Coronary artery (tissue), 2 donors: ENCODE measurements around the gene RNF157.

Experiments
- DNase-seq: peaks from one replicate; pipeline ENCODE4 v3.0.0-alpha.2; 2017; ENCODE audit warnings: low spot score
- H3K27ac ChIP-seq, 2 donors: fragments of 200-600 bp; sonication (generic); one replicate each; pipeline ENCODE4 v1.5.1; 2016 to 2019
- H3K4me3 ChIP-seq: fragments of 200-600 bp; sonication (generic); 2 replicates; pipeline ENCODE4 v1.5.1; 2016; ENCODE audit warnings: mild to moderate bottlenecking, moderate library complexity
- TF ChIP-seq, protein P1 (sequence below): fragments of 200-600 bp; sonication (generic); IDR thresholded peaks from one replicate; pipeline ENCODE4 v1.5.1; 2019; ENCODE audit warnings: antibody characterized with exemption

The RNF157 gene

DNA sequence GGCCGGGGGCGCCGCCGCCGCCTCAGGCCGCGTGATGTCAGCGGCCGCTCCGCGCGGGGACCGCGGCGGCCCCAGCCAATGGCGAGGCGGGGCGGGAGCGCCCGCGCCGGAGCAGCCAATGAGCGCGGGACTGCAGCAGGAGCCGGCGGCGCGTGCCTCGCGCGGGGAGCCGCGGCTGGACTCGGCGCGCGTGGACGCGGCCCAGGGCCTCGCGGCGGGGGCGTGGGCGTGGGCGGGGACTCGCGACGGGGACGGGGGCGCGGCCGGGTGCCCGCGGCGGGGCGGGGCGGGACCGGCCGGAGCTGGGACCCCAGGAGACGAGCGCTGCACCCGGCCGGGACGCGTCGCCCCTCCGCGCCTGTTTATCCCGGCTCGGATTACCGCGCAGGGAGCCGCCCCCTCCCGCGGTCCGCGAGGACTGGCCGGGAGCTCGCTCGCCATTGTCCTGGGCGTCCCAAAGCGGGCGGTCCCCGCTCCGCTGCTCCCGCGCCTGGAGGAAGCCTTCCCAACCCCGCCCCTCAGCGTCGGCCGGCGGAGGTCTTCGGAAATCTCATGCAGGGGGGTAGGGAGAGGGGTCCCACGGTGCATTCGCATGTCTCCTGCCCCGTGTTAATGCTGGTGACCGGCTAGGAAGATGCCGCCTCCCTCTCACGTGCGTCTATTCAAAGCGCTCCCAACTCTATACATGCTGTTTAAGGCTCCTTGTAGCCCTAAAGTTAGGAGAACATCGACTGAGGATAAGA is at the start of gene RNF157:
TSS of gene RNF157 (minus strand) at position 33 of the 743 bp plus-strand sequence. CDS start 253 bp downstream, outside the sequence.
- Histone ChIP-seq H3K4me3 (peak within 1 kb of the TSS; percentile 69), H3K27ac (peak within 1 kb of the TSS; percentile 2 to 44)
- DNase-seq: no peak
- TF ChIP-seq, protein P1, sequence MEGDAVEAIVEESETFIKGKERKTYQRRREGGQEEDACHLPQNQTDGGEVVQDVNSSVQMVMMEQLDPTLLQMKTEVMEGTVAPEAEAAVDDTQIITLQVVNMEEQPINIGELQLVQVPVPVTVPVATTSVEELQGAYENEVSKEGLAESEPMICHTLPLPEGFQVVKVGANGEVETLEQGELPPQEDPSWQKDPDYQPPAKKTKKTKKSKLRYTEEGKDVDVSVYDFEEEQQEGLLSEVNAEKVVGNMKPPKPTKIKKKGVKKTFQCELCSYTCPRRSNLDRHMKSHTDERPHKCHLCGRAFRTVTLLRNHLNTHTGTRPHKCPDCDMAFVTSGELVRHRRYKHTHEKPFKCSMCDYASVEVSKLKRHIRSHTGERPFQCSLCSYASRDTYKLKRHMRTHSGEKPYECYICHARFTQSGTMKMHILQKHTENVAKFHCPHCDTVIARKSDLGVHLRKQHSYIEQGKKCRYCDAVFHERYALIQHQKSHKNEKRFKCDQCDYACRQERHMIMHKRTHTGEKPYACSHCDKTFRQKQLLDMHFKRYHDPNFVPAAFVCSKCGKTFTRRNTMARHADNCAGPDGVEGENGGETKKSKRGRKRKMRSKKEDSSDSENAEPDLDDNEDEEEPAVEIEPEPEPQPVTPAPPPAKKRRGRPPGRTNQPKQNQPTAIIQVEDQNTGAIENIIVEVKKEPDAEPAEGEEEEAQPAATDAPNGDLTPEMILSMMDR: no peak

- Histone ChIP-seq H3K4me3 (no peak overlapping the region), H3K27ac (no peak overlapping the region)
- DNase-seq: no peak
- TF ChIP-seq, protein P1: no peak
These were observed 41.5 kb upstream of the RNF157 start for GRCh38 chr17:76281573-76282371.

DNA sequence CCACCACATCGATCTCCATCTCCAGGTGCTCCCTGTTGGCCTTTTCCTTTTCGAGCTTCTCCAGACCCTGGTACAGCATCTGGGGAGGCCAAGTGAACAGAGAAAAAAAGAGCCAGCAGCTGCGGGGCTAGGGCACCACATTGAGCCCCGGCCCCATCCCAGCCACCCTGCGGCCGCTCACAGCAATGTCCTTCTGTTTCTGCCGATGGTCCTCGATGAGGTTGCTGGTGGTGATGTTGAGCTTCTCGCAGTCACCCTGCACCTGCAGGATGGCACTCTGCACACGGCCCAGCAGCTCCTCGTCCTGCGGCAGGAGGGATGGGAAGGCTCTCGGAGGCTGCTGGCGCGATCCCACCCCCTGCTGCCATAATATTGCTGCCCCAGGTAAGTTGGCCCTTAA is 40.4 kb upstream of the RNF157 start:
- no peak overlapping the region for H3K27ac ChIP-seq
- no peak for DNase-seq
- TF ChIP-seq, protein P1: no peak
- H3K4me3 ChIP-seq: no peak overlapping the region

GRCh38 chr17:76279742-76280287 is 39.5 kb upstream of the RNF157 start:
- no peak overlapping the region for H3K4me3 ChIP-seq
- TF ChIP-seq, protein P1: peak; percentile 0
- no peak for DNase-seq
- no peak overlapping the region for H3K27ac ChIP-seq

- H3K27ac ChIP-seq: no peak overlapping the region
These were observed 38.9 kb upstream of the RNF157 start for GRCh38 chr17:76278952-76279741.

GRCh38 chr17:76278268-76278908 is 38.1 kb upstream of the RNF157 start:
- no peak overlapping the region for H3K4me3 ChIP-seq
- H3K27ac ChIP-seq: no peak overlapping the region
- TF ChIP-seq, protein P1: no peak
- no peak for DNase-seq

More at GRCh38 chr17:76278952-76279741, 38.9 kb upstream of the RNF157 start:
- H3K4me3 ChIP-seq: no peak overlapping the region
- DNase-seq: no peak
- TF ChIP-seq, protein P1: peak; percentile 99
